22Rv1 (cell line): ENCODE measurements around the gene ZNF594.
"Not testable (repeated sequence)": the region's sequence is repeated elsewhere in the genome, so short reads cannot be mapped to it uniquely, and the experiment has no call there.

ENCODE experiments used
- CTCF ChIP-seq: fragments of 450-650 bp; IDR thresholded peaks from 2 replicates; pipeline ENCODE4 v1.5.1; 2017; ENCODE audit warnings: mild to moderate bottlenecking
- ZFX ChIP-seq: fragments of 450-650 bp; IDR thresholded peaks from 2 replicates; pipeline ENCODE4 v1.6.1; 2017; ENCODE audit warnings: antibody characterized with exemption, borderline replicate concordance

- TF ChIP-seq CTCF, ZFX: not testable (repeated sequence)
Measured at GRCh38 chr17:5135131-5135712, 56.4 kb downstream of the ZNF594 start.
